ENCODE results near the gene NOL3.
"Not testable (repeated sequence)": the region's sequence is repeated elsewhere in the genome, so short reads cannot be mapped to it uniquely, and the experiment has no call there.

NOL3 gene

GRCh38 chr16:67170168-67170948 lies at the start of gene NOL3:
Gene NOL3, plus strand, starts transcription at chr16:67170538.
- DNase-seq: no peak

GRCh38 chr16:67122799-67123198 lies 47.5 kb upstream of the NOL3 start:
- DNase-seq: not testable (repeated sequence)

GRCh38 chr16:67128417-67128816 lies 41.9 kb upstream of the NOL3 start:
- DNase-seq: no peak

- DNase-seq: no peak
Observed at GRCh38 chr16:67128887-67129286, 41.5 kb upstream of the NOL3 start.

GRCh38 chr16:67129422-67129821 lies 40.9 kb upstream of the NOL3 start:
- DNase-seq: no peak

- no peak for DNase-seq
Observed at GRCh38 chr16:67137605-67138004, 32.7 kb upstream of the NOL3 start.

- DNase-seq: no peak
Observed at GRCh38 chr16:67141391-67141790, 28.9 kb upstream of the NOL3 start.

GRCh38 chr16:67142342-67142741 lies 28.0 kb upstream of the NOL3 start:
- no peak for DNase-seq

GRCh38 chr16:67144943-67145342 lies 25.4 kb upstream of the NOL3 start:
- no peak for DNase-seq

GRCh38 chr16:67145746-67146145 lies 24.6 kb upstream of the NOL3 start:
- DNase-seq: no peak

GRCh38 chr16:67146523-67147357 lies 23.6 kb upstream of the NOL3 start:
- DNase-seq: no peak

- DNase-seq: no peak
Observed at GRCh38 chr16:67147437-67148140, 22.7 kb upstream of the NOL3 start.

GRCh38 chr16:67148221-67148620 lies 22.1 kb upstream of the NOL3 start:
- no peak for DNase-seq

GRCh38 chr16:67148656-67149275 lies 21.6 kb upstream of the NOL3 start:
- no peak for DNase-seq

- DNase-seq: no peak
Observed at GRCh38 chr16:67149276-67150046, 20.9 kb upstream of the NOL3 start.

- peak; percentile 61 for DNase-seq
Observed at GRCh38 chr16:67150047-67150832, 20.1 kb upstream of the NOL3 start.

- no peak for DNase-seq
Observed at GRCh38 chr16:67150833-67151396, 19.4 kb upstream of the NOL3 start, which contains the start of gene B3GNT9. Gene B3GNT9, minus strand, starts transcription at chr16:67150998. Its CDS starts 513 bp downstream, at chr16:67150485.

- no peak for DNase-seq
Observed at GRCh38 chr16:67151431-67152097, 18.8 kb upstream of the NOL3 start.

- DNase-seq: no peak
Observed at GRCh38 chr16:67154578-67155294, 15.6 kb upstream of the NOL3 start.

All from activated CD8-positive, alpha-beta memory T cell treated with anti-CD3 and anti-CD28 coated beads, Interleukin-2, amount 50 U/mL, for 4 hours (primary cell).